H1 (cell line): ENCODE measurements around the gene ANKRD30A. TPM values are rescaled to one million over a fixed set of nuclear protein-coding genes. Genes with fewer than 3 reads are reported as not detected.

Experiments
- CTCF ChIA-PET: fragments of 300-600 bp; sonication (Branson Sonifier 250); formaldehyde crosslinking; loops from one replicate; lab custom pipeline; 2021; ENCODE audit not compliant: partially characterized antibody; lab: Charles Lee
- POLR2A ChIA-PET: fragments of 300-600 bp; sonication (Branson Sonifier 250); formaldehyde crosslinking; loops from one replicate; lab custom pipeline; 2021; ENCODE audit warnings: inconsistent platforms; ENCODE audit not compliant: partially characterized antibody; lab: Charles Lee
- DNase-seq, 2 experiments: peaks; one replicate each; pipeline versions ENCODE4 v3.0.0 to v3.0.0-alpha.2; 2010 to 2022; ENCODE audit warnings: low spot score in 2 of 2, low read depth in 1 of 2, mixed read lengths in 1 of 2
- FAIRE-seq: peaks from 2 replicates; lab custom pipeline; 2011; peaks lifted over from hg19 to GRCh38; lab: Jason Lieb, UNC
- H2AFZ ChIP-seq: 2 replicates; pipeline ENCODE4 v1.8.1; 2012; ENCODE audit warnings: low read length, inconsistent platforms
- H2AK5ac ChIP-seq: 2 replicates; pipeline ENCODE4 v1.6.1; 2013; ENCODE audit warnings: low read depth, low read length
- H2BK120ac ChIP-seq: replicated peaks from 2 replicates; pipeline ENCODE3; 2013; ENCODE audit warnings: low read depth, low read length, inconsistent platforms
- H2BK12ac ChIP-seq: 2 replicates; pipeline ENCODE4 v1.6.1; 2013; ENCODE audit warnings: low read depth, low read length
- H2BK15ac ChIP-seq: 2 replicates; pipeline ENCODE4 v1.6.1; 2013; ENCODE audit warnings: low read length
- H2BK20ac ChIP-seq: 2 replicates; pipeline ENCODE4 v1.6.1; 2013; ENCODE audit warnings: low read length
- H2BK5ac ChIP-seq: 2 replicates; pipeline ENCODE4 v1.6.1; 2013; ENCODE audit warnings: low read depth, low read length
- H3K14ac ChIP-seq: 2 replicates; pipeline ENCODE4 v1.6.1; 2013; ENCODE audit warnings: inconsistent platforms; ENCODE audit not compliant: insufficient read length
- H3K18ac ChIP-seq: 2 replicates; pipeline ENCODE4 v1.6.1; 2013; ENCODE audit warnings: low read length; ENCODE audit errors: extremely low read depth
- H3K23ac ChIP-seq: 2 replicates; pipeline ENCODE4 v1.6.1; 2013; ENCODE audit warnings: inconsistent platforms; ENCODE audit not compliant: insufficient read length
- H3K23me2 ChIP-seq: 2 replicates; pipeline ENCODE4 v1.6.1; 2013; ENCODE audit warnings: low read depth, low read length
- H3K27ac ChIP-seq: 2 replicates; pipeline ENCODE4 v1.6.1; 2011; ENCODE audit warnings: low read depth, low read length, inconsistent platforms
- H3K27me3 ChIP-seq, 4 experiments: replicated peaks in 1 of 4; 1 replicate in 1 of 4; 2 replicates in 3 of 4; pipeline versions ENCODE4 v1.6.1 to v1.8.1; 2011 to 2013; ENCODE audit warnings: low read length in 3 of 4, mild to moderate bottlenecking in 3 of 4, inconsistent platforms in 2 of 4, mixed read lengths in 2 of 4, moderate library complexity in 1 of 4; ENCODE audit not compliant: control insufficient read depth in 3 of 4, insufficient read depth in 3 of 4; ENCODE audit errors: extremely low read depth in 1 of 4
- H3K36me3 ChIP-seq, 4 experiments: 2 replicates each; pipeline versions ENCODE4 v1.6.1 to v1.8.1; 2011 to 2013; ENCODE audit warnings: mild to moderate bottlenecking in 4 of 4, low read length in 3 of 4, moderate library complexity in 2 of 4, control low read depth in 1 of 4, inconsistent platforms in 1 of 4; ENCODE audit not compliant: insufficient read depth in 4 of 4, control insufficient read depth in 2 of 4
- H3K4ac ChIP-seq: replicated peaks from 2 replicates; pipeline ENCODE3; 2013; ENCODE audit warnings: low read length, low read depth, mixed read lengths, inconsistent platforms; ENCODE audit not compliant: insufficient read length
- H3K4me1 ChIP-seq, 4 experiments: replicated peaks in 1 of 4; 1 replicate in 1 of 4; 2 replicates in 3 of 4; pipeline versions ENCODE4 v1.6.1 to v1.8.1; 2011 to 2013; ENCODE audit warnings: low read length in 3 of 4, inconsistent platforms in 2 of 4, mixed read lengths in 1 of 4; ENCODE audit not compliant: insufficient read depth in 4 of 4, control insufficient read depth in 3 of 4
- H3K4me2 ChIP-seq, 2 experiments: 2 replicates each; pipeline versions ENCODE4 v1.6.1 to v1.8.1; 2011 to 2013; ENCODE audit warnings: low read depth in 2 of 2, low read length in 2 of 2, control low read depth in 1 of 2, inconsistent platforms in 1 of 2, mild to moderate bottlenecking in 1 of 2; ENCODE audit not compliant: insufficient read depth in 1 of 2
- H3K4me3 ChIP-seq, 4 experiments: fragments of 200-600, 300-600 bp in 1 of 4; sonication (generic), shearing (Covaris generic), sonication (Bioruptor Twin) in 1 of 4; 2 replicates each; pipeline versions ENCODE4 v1.5.1 to v1.8.1; 2011 to 2016; ENCODE audit warnings: low read length in 4 of 4, low read depth in 3 of 4, control low read depth in 2 of 4, inconsistent platforms in 2 of 4, mild to moderate bottlenecking in 2 of 4, mixed read lengths in 1 of 4, moderate library complexity in 1 of 4; ENCODE audit not compliant: insufficient read depth in 2 of 4; ENCODE audit errors: extremely low read depth in 1 of 4
- H3K56ac ChIP-seq: replicated peaks from 2 replicates; pipeline ENCODE3; 2013; ENCODE audit warnings: low read depth, mild to moderate bottlenecking, mixed read lengths, low read length, inconsistent platforms; ENCODE audit not compliant: insufficient read length
- H3K79me1 ChIP-seq: 2 replicates; pipeline ENCODE4 v1.6.1; 2013; ENCODE audit warnings: low read depth, low read length, control low read depth
- H3K79me2 ChIP-seq, 2 experiments: 2 replicates each; pipeline versions ENCODE4 v1.6.1 to v1.8.1; 2012 to 2013; ENCODE audit warnings: low read length in 2 of 2, mild to moderate bottlenecking in 2 of 2, inconsistent platforms in 1 of 2; ENCODE audit not compliant: insufficient read depth in 2 of 2, control insufficient read depth in 1 of 2
- H3K9ac ChIP-seq, 4 experiments: replicated peaks in 1 of 4; 1 replicate in 1 of 4; 2 replicates in 3 of 4; pipeline versions ENCODE4 v1.6.1 to v1.8.1; 2011 to 2013; ENCODE audit warnings: low read depth in 3 of 4, low read length in 3 of 4, control low read depth in 2 of 4, mild to moderate bottlenecking in 2 of 4, moderate library complexity in 2 of 4, inconsistent platforms in 1 of 4; ENCODE audit errors: extremely low read depth in 1 of 4
- H3K9me3 ChIP-seq, 2 experiments: 2 replicates each; pipeline versions ENCODE4 v1.6.1 to v1.8.1; 2012 to 2013; ENCODE audit warnings: mild to moderate bottlenecking in 2 of 2, moderate library complexity in 2 of 2, control low read depth in 1 of 2, inconsistent platforms in 1 of 2, low read depth in 1 of 2, low read length in 1 of 2, mixed read lengths in 1 of 2; ENCODE audit not compliant: insufficient read depth in 2 of 2
- H4K20me1 ChIP-seq, 2 experiments: replicated peaks in 1 of 2; 2 replicates each; pipeline versions ENCODE3 to v1.8.1; 2011 to 2013; ENCODE audit warnings: inconsistent platforms in 2 of 2, low read length in 2 of 2, mild to moderate bottlenecking in 1 of 2; ENCODE audit not compliant: insufficient read depth in 2 of 2, control insufficient read depth in 1 of 2
- H4K5ac ChIP-seq: 2 replicates; pipeline ENCODE4 v1.6.1; 2013; ENCODE audit warnings: low read length, low read depth, mixed read lengths, inconsistent platforms; ENCODE audit not compliant: insufficient read length
- H4K8ac ChIP-seq: 2 replicates; pipeline ENCODE4 v1.8.0; 2013; ENCODE audit warnings: mild to moderate bottlenecking, moderate library complexity, low read length, inconsistent platforms; ENCODE audit not compliant: insufficient read depth; ENCODE audit errors: extremely low read depth
- H4K91ac ChIP-seq: replicated peaks from 2 replicates; pipeline ENCODE3; 2013; ENCODE audit warnings: low read length, mixed read lengths, inconsistent platforms; ENCODE audit not compliant: insufficient read length
- ATF3 ChIP-seq: IDR thresholded peaks from 2 replicates; pipeline ENCODE4 v1.6.1; 2011; ENCODE audit warnings: low read depth, mild to moderate bottlenecking, low read length; ENCODE audit not compliant: insufficient read depth
- CTBP2 ChIP-seq: IDR thresholded peaks from 2 replicates; pipeline ENCODE4 v1.7.0; 2011; ENCODE audit warnings: borderline replicate concordance, mild to moderate bottlenecking, moderate library complexity, mixed read lengths, low read length; ENCODE audit not compliant: insufficient read depth, insufficient read length
- EP300 ChIP-seq, 2 experiments: IDR thresholded peaks; 1 replicate in 1 of 2; 2 replicates in 1 of 2; pipeline ENCODE4 v1.6.1; 2011 to 2012; ENCODE audit warnings: low read depth in 2 of 2, low read length in 2 of 2, mild to moderate bottlenecking in 2 of 2, borderline replicate concordance in 1 of 2, inconsistent platforms in 1 of 2, moderate library complexity in 1 of 2
- EZH2 ChIP-seq: fragments of 200-600 bp; sonication (generic); IDR thresholded peaks from 2 replicates; pipeline ENCODE4 v1.7.1; 2012; ENCODE audit warnings: low read depth, mild to moderate bottlenecking, moderate library complexity, low read length, inconsistent platforms; ENCODE audit not compliant: severe bottlenecking
- JUN ChIP-seq: IDR thresholded peaks from 2 replicates; pipeline ENCODE4 v1.6.1; 2011; ENCODE audit warnings: low read depth, mild to moderate bottlenecking, improper control_type of control experiment, low read length
- KDM4A ChIP-seq: IDR thresholded peaks from one replicate; pipeline ENCODE4 v1.7.1; 2012; ENCODE audit warnings: low read depth, mild to moderate bottlenecking, moderate library complexity, low read length, inconsistent platforms; ENCODE audit not compliant: severe bottlenecking
- NANOG ChIP-seq: IDR thresholded peaks from 2 replicates; pipeline ENCODE4 v1.6.1; 2011; ENCODE audit warnings: low read length, low read depth, mild to moderate bottlenecking, inconsistent platforms; ENCODE audit not compliant: insufficient read depth, poor library complexity, severe bottlenecking
- NRF1 ChIP-seq: IDR thresholded peaks from 2 replicates; pipeline ENCODE4 v1.6.1; 2011; ENCODE audit warnings: mild to moderate bottlenecking, low read depth, low read length, improper control_type of control experiment
- RAD21 ChIP-seq, 2 experiments: IDR thresholded peaks in 1 of 2; conservative IDR thresholded peaks in 1 of 2; 2 replicates each; pipeline ENCODE4 v1.6.1; 2011; ENCODE audit warnings: low read depth in 2 of 2, low read length in 2 of 2, improper control_type of control experiment in 1 of 2, inconsistent platforms in 1 of 2, mild to moderate bottlenecking in 1 of 2, moderate library complexity in 1 of 2
- SP1 ChIP-seq: IDR thresholded peaks from 2 replicates; pipeline ENCODE4 v1.6.1; 2011; ENCODE audit warnings: low read depth, low read length
- SRF ChIP-seq: IDR thresholded peaks from 2 replicates; pipeline ENCODE4 v1.6.1; 2011; ENCODE audit warnings: mild to moderate bottlenecking, low read depth, low read length, moderate library complexity
- TAF1 ChIP-seq: IDR thresholded peaks from 2 replicates; pipeline ENCODE4 v1.6.1; 2011; ENCODE audit warnings: mild to moderate bottlenecking, low read depth, low read length
- YY1 ChIP-seq: IDR thresholded peaks from 2 replicates; pipeline ENCODE4 v1.6.1; 2011; ENCODE audit warnings: low read depth, mild to moderate bottlenecking, low read length
- WGBS, 2 experiments: shearing (Covaris generic) in 1 of 2; methylation state at CpG; one replicate each; pipeline versions ENCODE4 v1.1.6 to v1.1.7; 2013 to 2015; ENCODE audit warnings: low lambda C conversion rate in 2 of 2, mixed read lengths in 2 of 2, inconsistent platforms in 1 of 2, low coverage in 1 of 2, missing lambda C conversion rate in 1 of 2; ENCODE audit not compliant: insufficient replicate concordance in 2 of 2, insufficient coverage in 1 of 2, insufficient read length in 1 of 2; ENCODE audit errors: extremely low coverage in 1 of 2, missing lambda C conversion rate in 1 of 2; 5-methylcytosine and 5-hydroxymethylcytosine counted together
- polyA plus RNA-seq, 7 experiments: library from polyadenylated mRNA; depleted of rRNA in 3 of 7; stranded (reverse) in 5 of 7; unstranded in 2 of 7; fragments of >200 nt in 5 of 7; fragments of 200-250 nt in 2 of 7; gene quantifications; 1 replicate in 5 of 7; 2 replicates in 1 of 7; 4 replicates in 1 of 7; pipeline versions ENCODE4 v1.2.1 to v1.2.3, GENCODE V29; 2011 to 2013; ENCODE audit warnings: missing spikeins in 2 of 7, mixed read lengths in 2 of 7
- total RNA-seq: library from RNA; stranded (reverse); fragmentation: NEBNext Ultra II Directional; extraction: Animal tissue kit (Norgen Biotek cat#: 25700); gene quantifications from 2 replicates; pipeline ENCODE4 v1.2.1, GENCODE V29; 2021

ANKRD30A gene
- total and polyA plus RNA-seq, 2 of the 8 experiments (the other 6 are each of a cell fraction or from before 2014, with no cell fraction given) = not detected

- Histone ChIP-seq H3K23ac (no peak overlapping the region), H3K14ac (no peak overlapping the region), H2BK12ac (no peak overlapping the region), H4K20me1 (no peaks in the 10 kb centered on the region), H2AK5ac (no peak overlapping the region), H2BK5ac (no peak overlapping the region), H3K4me3 (no peak overlapping the region), H3K36me3 (no peaks in the 10 kb centered on the region), H3K4me1 (no peaks in the 10 kb centered on the region), H2BK15ac (no peak overlapping the region), H3K79me1 (no peaks in the 10 kb centered on the region), H4K8ac (no peak overlapping the region), H3K18ac (no peak overlapping the region), H3K9ac (no peak overlapping the region), H2BK20ac (no peak overlapping the region), H3K27me3 (peaks cover 0 to 1% (median 0%) of the 10 kb centered on the region in 4 experiments; a peak in 1 of 7 replicates), H2AFZ (no peak overlapping the region), H3K23me2 (no peaks in the 10 kb centered on the region), H3K4me2 (no peak overlapping the region), H3K4ac (no peak overlapping the region), H3K79me2 (no peaks in the 10 kb centered on the region), H4K91ac (no peak overlapping the region), H4K5ac (no peak overlapping the region), H3K9me3 (peaks cover 45 to 73% of the 10 kb centered on the region in 2 experiments), H3K56ac (no peak overlapping the region), H3K27ac (no peak overlapping the region), H2BK120ac (no peak overlapping the region)
- no peak for FAIRE-seq
- CTCF ChIA-PET = no interaction called here
- DNase-seq = no peak
- 64% methylated on average over 3 of the region's 3 CpGs; no CpG with 5 or more reads in 1 of the 2 experiments for WGBS, 2 experiments
- POLR2A ChIA-PET = no interaction called here
- TF ChIP-seq RAD21 (IDR thresholded peaks at IDR 0.05 in 1 of 2, conservative IDR thresholded peaks at IDR 0.05 in 1 of 2; ENCODE audit: low read depth in 2 of 2, low read length in 2 of 2) (no peak), NRF1 (no peak), YY1 (no peak), JUN (no peak), KDM4A (no peak), CTBP2 (no peak), EZH2 (no peak), TAF1 (no peak), SP1 (no peak), SRF (no peak), ATF3 (no peak), EP300 (IDR thresholded peaks at IDR 0.05; ENCODE audit: borderline replicate concordance in 1 of 2, low read depth in 2 of 2, low read length in 2 of 2) (no peak), NANOG (no peak)
Measured at GRCh38 chr10:37401225-37401624, 275.8 kb downstream of the ANKRD30A start.
